ENCODE measurements around the gene BPIFA2. TPM values are rescaled to one million over a fixed set of nuclear protein-coding genes. Genes with fewer than 3 reads are reported as not detected.

Gene BPIFA2
- total RNA-seq, 4 donors from 2014 or later: not detected

DNA sequence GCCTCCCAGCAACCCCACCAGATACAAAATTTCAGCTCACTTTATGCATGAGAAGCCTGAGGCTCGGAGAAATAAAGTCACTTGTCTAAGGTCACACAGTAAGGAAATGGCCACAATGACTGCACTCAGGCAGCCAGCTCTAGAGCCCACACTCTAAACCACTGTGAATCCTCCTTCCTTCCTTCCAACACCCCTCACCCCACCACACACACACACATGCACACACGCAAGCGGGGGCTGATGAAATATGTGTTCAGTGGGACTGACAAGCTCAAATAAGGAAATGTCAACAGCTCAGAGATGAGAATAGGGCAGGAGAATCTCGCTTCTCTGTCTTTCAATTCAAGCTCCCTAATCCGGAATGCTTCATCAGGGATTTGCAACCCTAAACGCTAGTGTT is 61.9 kb downstream of the BPIFA2 start:
- intact Hi-C loops (cut with DNase I; ENCODE audit: low total_unique reads): no loop called here
- Histone ChIP-seq H3K27ac (no peak overlapping the region), H3K9me3 (no peaks in the 10 kb centered on the region), H3K36me3 (no peaks in the 10 kb centered on the region), H3K4me1 (no peaks in the 10 kb centered on the region), H3K4me3 (no peak overlapping the region), H3K27me3 (peaks cover 22% of the 10 kb centered on the region)
- TF ChIP-seq EP300 (IDR thresholded peaks at IDR 0.05; ENCODE audit: low read depth): no peak
- TF ChIP-seq POLR2AphosphoS5 (IDR thresholded peaks at IDR 0.05): no peak
- no peak for TF ChIP-seq POLR2A (IDR thresholded peaks at IDR 0.05)
- 39 to 67% methylated on average over 1 to 6 of the region's 6 CpGs for WGBS, 2 donors (ENCODE audit: low coverage in 1 of 2)
- DNase-seq: no peak
- in situ Hi-C loops (cut with MboI; ENCODE audit: low pct_ligation_motif_present in 1 of 4, low pct_unique_long_range_greater_than_20kb in 1 of 4, low sequenced_read_pairs in 3 of 4): no loop called here

Other genes with a start within 250 kb of the BPIFA2 start
- not detected for gene SUN5, start 163.7 kb upstream of the BPIFA2 start, total RNA-seq
- gene BPIFB2, start 160.5 kb upstream of the BPIFA2 start, total RNA-seq: not detected
- gene BPIFB6, start 136.5 kb upstream of the BPIFA2 start, total RNA-seq: not detected
- gene BPIFB3, start 114.3 kb upstream of the BPIFA2 start, total RNA-seq: not detected
- gene BPIFB4, start 88.5 kb upstream of the BPIFA2 start, total RNA-seq: not detected
- not detected for gene BPIFA3, start 49.2 kb downstream of the BPIFA2 start, total RNA-seq
- gene BPIFA1, start 67.8 kb downstream of the BPIFA2 start, total RNA-seq: not detected
- not detected for gene BPIFB1, start 115.1 kb downstream of the BPIFA2 start, total RNA-seq
- gene CDK5RAP1, start 233.4 kb downstream of the BPIFA2 start, total RNA-seq: 10 to 100 TPM in 3 of 4 donors, 1 to 10 TPM in 1; 8.6 to 21.3 (median 20.3) TPM